Heart left ventricle (tissue), 16 donors: ENCODE results near the gene POC1A. TPM values are rescaled to one million over a fixed set of nuclear protein-coding genes. Genes with fewer than 3 reads are reported as not detected.

ENCODE experiments used
- ATAC-seq, 4 donors: fragments of 200-7000 bp; cut with Tn5 transposase; one replicate each; pipeline ENCODE4 v1.9.1; 2020 to 2022; ENCODE audit warnings: moderate library complexity in 4 of 4, mild to moderate bottlenecking in 3 of 4, moderate number of reproducible peaks in 1 of 4
- DNase-seq, 5 donors: peaks; one replicate each; pipeline ENCODE4 v3.0.0-alpha.2; 2020
- H3K27ac ChIP-seq, 12 donors: fragments of 200-600 bp; sonication (generic) in 4 of 12; one replicate each; pipeline versions ENCODE4 v1.5.0 to v1.8.0; 2016 to 2022; ENCODE audit warnings: mild to moderate bottlenecking in 2 of 12
- H3K27me3 ChIP-seq, 9 donors: fragments of 200-600 bp; sonication (generic) in 2 of 9; one replicate each; pipeline versions ENCODE4 v1.5.1 to v1.8.0; 2016 to 2022; ENCODE audit warnings: mild to moderate bottlenecking in 3 of 9
- H3K36me3 ChIP-seq, 9 donors: fragments of 200-600 bp; sonication (generic) in 2 of 9; one replicate each; pipeline versions ENCODE4 v1.5.0 to v1.8.0; 2018 to 2022; ENCODE audit warnings: mild to moderate bottlenecking in 2 of 9
- H3K4me1 ChIP-seq, 12 donors: fragments of 200-600 bp; sonication (generic) in 4 of 12; one replicate each; pipeline versions ENCODE4 v1.5.0 to v1.8.0; 2016 to 2022; ENCODE audit warnings: mild to moderate bottlenecking in 3 of 12
- H3K4me3 ChIP-seq, 12 donors: fragments of 200-600 bp; sonication (generic) in 4 of 12; one replicate each; pipeline versions ENCODE4 v1.5.0 to v1.8.0; 2017 to 2022; ENCODE audit warnings: mild to moderate bottlenecking in 9 of 12, moderate library complexity in 4 of 12
- H3K9me3 ChIP-seq, 12 donors: fragments of 200-600 bp; sonication (generic) in 4 of 12; one replicate each; pipeline versions ENCODE4 v1.5.0 to v1.8.0; 2016 to 2022; ENCODE audit warnings: mild to moderate bottlenecking in 1 of 12
- POLR2A ChIP-seq, 2 donors: fragments of 450-650 bp; IDR thresholded peaks; one replicate each; pipeline ENCODE4 v1.6.1; 2017; ENCODE audit warnings: antibody characterized with exemption in 2 of 2, mild to moderate bottlenecking in 2 of 2, moderate library complexity in 2 of 2
- WGBS, 4 donors: extraction: QIAGEN DNeasy Blood & Tissue Kit in 2 of 4; methylation state at CpG; one replicate each; pipeline versions ENCODE4 v1.1.5 to v1.1.7; 2013 to 2018; 5-methylcytosine and 5-hydroxymethylcytosine counted together
- intact Hi-C, 10 donors: fragments of 100-400 bp; cut with DNase I; formaldehyde crosslinking; loops; one replicate each; pipeline versions ENCODE4 v1.11.1 to v1.14.2; 2022
- polyA plus RNA-seq, 2 donors: library from polyadenylated mRNA; stranded (reverse); fragments of 200-250 nt; gene quantifications; one replicate each; pipeline ENCODE4 v1.2.3, GENCODE V29; 2013
- total RNA-seq, 9 donors: library from RNA; depleted of rRNA in 2 of 9; stranded (reverse); fragments of >200 nt in 2 of 9; fragmentation: NEBNext Ultra II Directional in 3 of 9; extraction: Animal tissue kit (Norgen Biotek cat#: 25700) in 3 of 9; gene quantifications; one replicate each; pipeline versions ENCODE4 v1.1.0 to v1.2.4, GENCODE V29; 2016 to 2023
- TF ChIP-seq, protein P1 (sequence below), 12 donors: fragments of 200-600 bp; sonication (generic) in 4 of 12; IDR thresholded peaks; one replicate each; pipeline versions ENCODE4 v1.5.0 to v1.8.0; 2018 to 2022; ENCODE audit warnings: antibody characterized with exemption in 12 of 12, mild to moderate bottlenecking in 5 of 12
- donor health status: ischemic (EF 13 %, LVEDD 7.1; RV severe dilation, severe dysfunction).
- donor health status: healthy with polysubstance abuse.
- donor health status: DM: no; HTN: yes; CAD: no.
- donor health status: DM: no; HTN: no; CAD: no.
- donor health status: ischemic (EF 25% LVEDD 6.9; RV normal size, moderate dysfunction).
- donor health status: ischemic (EF 25% LVEDD 5.7; RV mildly dilated, moderate dysfunction).
- donor health status: healthy.
- donor health status: DM: yes; HTN: yes; CAD: no.
- donor health status: ischemic (EF 35%, LVEDD 5.7; RV mildly dilated, moderate dysfunction).
- donor health status: nonischemic (EF 11% LVEDD 7.7; RV severe dilation, severe dysfunction).
- donor health status: DM: yes; HTN: yes; CAD: no.
- donor health status: PGD.
- donor health status: ischemic (EF 29% LVEDD 5.4; RV normal size, mild dysfunction).
- donor health status: nonischemic (EF 23%, LVEDD 6.1; RV moderate dilation, normal function).

The POC1A gene
- total and polyA plus RNA-seq, 11 donors = 0.50 to 5.2 (median 1.4) TPM

DNA sequence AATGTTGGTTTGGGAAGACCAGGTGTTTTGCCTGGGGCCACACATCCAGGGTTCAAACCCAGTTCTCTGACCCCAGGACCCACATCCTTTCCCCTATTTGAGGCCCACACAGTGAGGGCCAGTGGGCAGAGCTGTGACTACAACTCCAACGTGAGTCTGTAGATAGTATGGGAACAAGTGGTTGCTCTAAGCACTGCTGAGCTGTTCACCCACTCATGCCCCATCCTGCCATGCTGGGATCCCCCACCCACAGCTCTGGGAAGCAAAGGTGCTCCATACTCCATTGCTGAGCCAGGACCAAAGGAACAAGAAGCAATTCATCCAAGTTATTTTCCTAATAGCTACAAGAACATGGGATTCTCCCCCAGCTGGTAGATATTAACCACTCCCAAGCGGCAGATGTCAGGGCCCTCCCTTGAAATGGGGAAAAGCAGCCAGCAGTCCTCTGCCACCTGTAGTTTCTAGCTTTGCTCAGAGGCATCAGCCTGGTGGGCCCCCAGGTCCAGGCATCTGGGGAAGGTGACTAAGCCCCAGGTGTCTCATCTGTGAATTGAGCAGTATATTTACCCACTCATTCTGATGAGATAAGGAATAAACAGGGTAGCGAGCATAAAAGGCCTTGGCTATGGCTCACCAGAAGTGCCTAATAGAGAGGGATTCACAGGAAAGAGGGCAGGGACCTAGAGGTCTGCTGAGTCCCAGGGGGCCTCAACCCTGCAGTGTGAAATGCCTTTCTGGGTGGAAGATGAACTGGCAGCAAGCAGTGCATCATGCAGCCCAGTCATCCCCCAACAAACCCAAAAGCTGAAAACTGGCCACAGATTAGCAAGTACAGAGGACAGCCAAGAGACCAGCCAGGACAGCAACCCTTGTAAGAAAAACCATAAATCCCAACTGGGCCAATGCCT is 33.4 kb downstream of the POC1A start:
- TF ChIP-seq POLR2A (IDR thresholded peaks at IDR 0.05) = no peak
- TF ChIP-seq, protein P1, sequence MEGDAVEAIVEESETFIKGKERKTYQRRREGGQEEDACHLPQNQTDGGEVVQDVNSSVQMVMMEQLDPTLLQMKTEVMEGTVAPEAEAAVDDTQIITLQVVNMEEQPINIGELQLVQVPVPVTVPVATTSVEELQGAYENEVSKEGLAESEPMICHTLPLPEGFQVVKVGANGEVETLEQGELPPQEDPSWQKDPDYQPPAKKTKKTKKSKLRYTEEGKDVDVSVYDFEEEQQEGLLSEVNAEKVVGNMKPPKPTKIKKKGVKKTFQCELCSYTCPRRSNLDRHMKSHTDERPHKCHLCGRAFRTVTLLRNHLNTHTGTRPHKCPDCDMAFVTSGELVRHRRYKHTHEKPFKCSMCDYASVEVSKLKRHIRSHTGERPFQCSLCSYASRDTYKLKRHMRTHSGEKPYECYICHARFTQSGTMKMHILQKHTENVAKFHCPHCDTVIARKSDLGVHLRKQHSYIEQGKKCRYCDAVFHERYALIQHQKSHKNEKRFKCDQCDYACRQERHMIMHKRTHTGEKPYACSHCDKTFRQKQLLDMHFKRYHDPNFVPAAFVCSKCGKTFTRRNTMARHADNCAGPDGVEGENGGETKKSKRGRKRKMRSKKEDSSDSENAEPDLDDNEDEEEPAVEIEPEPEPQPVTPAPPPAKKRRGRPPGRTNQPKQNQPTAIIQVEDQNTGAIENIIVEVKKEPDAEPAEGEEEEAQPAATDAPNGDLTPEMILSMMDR (IDR thresholded peaks at IDR 0.05) = no peak

DNA sequence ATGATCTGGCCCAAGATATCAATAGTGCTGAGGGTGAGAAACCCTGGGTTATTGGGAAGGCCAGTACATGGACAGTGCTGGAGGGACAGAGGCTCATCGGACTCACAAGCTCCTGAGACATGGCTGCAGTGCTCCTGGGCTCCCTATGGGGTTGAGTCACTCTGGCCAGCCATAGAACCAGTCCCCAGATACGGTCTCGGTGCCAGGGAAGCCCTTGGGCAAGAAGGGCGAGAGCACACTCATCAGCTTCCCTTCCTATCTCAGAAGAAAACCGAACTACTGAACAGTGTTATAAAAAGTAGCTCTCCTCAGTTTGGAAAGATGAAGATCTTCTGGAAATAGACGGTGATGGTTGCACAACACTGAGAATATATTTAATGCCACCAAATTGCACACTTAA is 34.4 kb downstream of the POC1A start:
- Histone ChIP-seq H3K4me1 (peaks cover 6 to 47% (median 29%) of the 10 kb centered on the region in 12 donors), H3K27ac (peak overlapping the region in 3 of 12 donors; percentile 74 to 89 (median 84)), H3K4me3 (no peak overlapping the region), H3K27me3 (no peaks in the 10 kb centered on the region), H3K9me3 (no peaks in the 10 kb centered on the region), H3K36me3 (peaks cover 0 to 5% (median 0%) of the 10 kb centered on the region in 9 donors)
- 85 to 95% (median 92%) methylated on average over 6 of the region's 6 CpGs for WGBS, 4 donors
- DNase-seq (peak in 3 of 5 donors; percentile 13 to 40 (median 27)), ATAC-seq (no peak)
- intact Hi-C loops = loop anchor here in 8 of 10 donors (5.0 kb wide), 3 partner anchors 63 to 118 kb away; partner anchors contain the start of gene DUSP7 (in 1 of the 8)
- TF ChIP-seq POLR2A (IDR thresholded peaks at IDR 0.05) = no peak

More for the DNA sequence above, 33.4 kb downstream of the POC1A start:
- Histone ChIP-seq H3K4me1 (peaks cover 6 to 47% (median 29%) of the 10 kb centered on the region in 12 donors), H3K27me3 (no peaks in the 10 kb centered on the region), H3K27ac (peak overlapping the region; percentile 45 to 89 (median 80)), H3K36me3 (peaks cover 0 to 5% (median 0%) of the 10 kb centered on the region in 9 donors), H3K4me3 (no peak overlapping the region), H3K9me3 (no peaks in the 10 kb centered on the region)
- intact Hi-C loops = loop anchor here in 8 of 10 donors (5.0 kb wide), 3 partner anchors 64 to 119 kb away; partner anchors contain the start of gene DUSP7 (in 1 of the 8)
- DNase-seq (peak in 3 of 5 donors; percentile 12 to 23 (median 20)), ATAC-seq (no peak)
- 74 to 83% (median 77%) methylated on average over 3 of the region's 3 CpGs for WGBS, 4 donors

DNA sequence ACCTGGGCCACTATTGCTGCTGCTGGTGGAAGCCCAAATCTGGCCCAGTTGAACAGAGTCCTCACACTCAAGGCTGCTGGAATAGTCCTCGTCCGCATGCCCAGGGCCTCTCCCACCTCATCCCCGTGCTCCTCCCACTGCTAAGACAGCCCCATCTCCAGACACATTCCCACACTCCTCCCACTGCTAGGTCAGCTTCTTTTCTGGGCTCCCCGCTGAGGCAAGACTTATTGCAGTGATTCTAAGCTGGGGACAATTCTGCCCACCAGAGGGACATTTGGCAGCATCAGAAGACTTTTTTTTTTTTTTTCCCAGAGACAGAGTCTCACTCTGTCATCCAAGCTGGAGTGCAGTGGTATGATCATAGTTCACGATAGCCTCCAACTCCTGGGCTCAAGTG is 35.1 kb downstream of the POC1A start:
- H3K27ac ChIP-seq = peak overlapping the region in 1 of 12 donors; percentile 89
- H3K9me3 ChIP-seq = no peaks in the 10 kb centered on the region
- no peak overlapping the region for H3K4me3 ChIP-seq
- intact Hi-C loops = no loop called here
- H3K4me1 ChIP-seq = peaks cover 6 to 47% (median 29%) of the 10 kb centered on the region in 12 donors
- 72 to 85% (median 84%) methylated on average over 5 of the region's 5 CpGs for WGBS, 4 donors
- peak in 1 of 4 donors; percentile 19 for ATAC-seq
- peak in 3 of 5 donors; percentile 16 to 25 (median 19) for DNase-seq
- peaks cover 0 to 5% (median 0%) of the 10 kb centered on the region in 9 donors for H3K36me3 ChIP-seq
- H3K27me3 ChIP-seq = no peaks in the 10 kb centered on the region
- TF ChIP-seq, protein P1 (IDR thresholded peaks at IDR 0.05) = no peak
- TF ChIP-seq POLR2A (IDR thresholded peaks at IDR 0.05) = no peak

DNA sequence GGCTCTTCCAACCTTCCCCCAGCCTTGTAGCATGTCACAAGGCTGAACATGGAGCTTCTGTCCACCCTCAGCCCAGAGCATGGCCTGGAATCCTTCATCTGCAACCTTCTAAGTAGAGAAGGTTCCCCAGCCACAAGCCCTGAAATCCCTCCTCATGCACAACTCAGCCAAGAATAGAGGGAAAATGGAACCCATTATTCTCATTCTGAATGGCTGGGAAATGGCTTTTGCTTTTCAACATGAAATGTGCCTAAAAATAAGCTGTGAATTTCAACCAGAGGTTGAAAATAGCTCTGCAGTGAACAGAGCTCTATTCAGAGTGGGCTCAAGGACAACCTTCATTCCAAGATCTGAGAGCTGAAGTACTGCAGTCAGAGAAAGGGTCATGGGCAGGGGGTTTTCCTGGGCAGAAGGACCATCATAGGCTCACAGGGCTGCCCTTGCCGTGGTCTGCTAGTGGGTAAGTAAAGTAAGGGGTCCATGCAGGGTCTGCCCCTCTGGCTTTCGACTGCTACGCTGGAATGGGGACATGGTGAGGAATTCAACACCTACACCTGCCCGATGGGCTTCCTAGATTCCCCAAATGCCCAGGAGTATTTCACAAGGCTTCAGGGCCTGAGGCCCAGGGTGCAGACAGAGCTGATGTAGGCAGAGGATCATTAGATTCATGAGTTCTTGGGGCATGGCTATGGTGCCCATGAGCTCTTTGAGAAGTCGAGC is 35.9 kb downstream of the POC1A start:
- TF ChIP-seq, protein P1 (IDR thresholded peaks at IDR 0.05) = no peak
- TF ChIP-seq POLR2A (IDR thresholded peaks at IDR 0.05) = no peak
- Histone ChIP-seq H3K9me3 (no peaks in the 10 kb centered on the region), H3K27ac (peak overlapping the region in 1 of 12 donors; percentile 4), H3K4me3 (no peak overlapping the region), H3K36me3 (peaks cover 0 to 5% (median 0%) of the 10 kb centered on the region in 9 donors), H3K27me3 (no peaks in the 10 kb centered on the region), H3K4me1 (peaks cover 6 to 46% (median 28%) of the 10 kb centered on the region in 12 donors)
- 87 to 97% (median 94%) methylated on average over 4 to 5 of the region's 5 CpGs for WGBS, 4 donors
- intact Hi-C loops = no loop called here
- DNase-seq (peak in 2 of 5 donors; percentile 10 to 41), ATAC-seq (no peak)
